Measurements from ENCODE around the gene GAS7.

- TF ChIP-seq POLR2A (IDR thresholded peaks at IDR 0.05) = no peak
- no peak for TF ChIP-seq CTCF (IDR thresholded peaks at IDR 0.05)
Measured at GRCh38 chr17:10208604-10209193, 10.3 kb upstream of the GAS7 start.
